Loucy (cell line): ENCODE results near the gene AMN.

Experiments used
- H2AFZ ChIP-seq: fragments of 200-600 bp; sonication (generic); 2 replicates; pipeline ENCODE4 v1.6.0; 2016; ENCODE audit warnings: antibody characterized with exemption, mild to moderate bottlenecking, low read length, moderate library complexity
- H3F3A ChIP-seq: fragments of 200-600 bp; 2 replicates; pipeline ENCODE4 v1.6.0; 2016; ENCODE audit warnings: antibody characterized with exemption, low read depth, mild to moderate bottlenecking
- H3K27me3 ChIP-seq: fragments of 200-600 bp; sonication (generic); 2 replicates; pipeline ENCODE4 v1.6.1; 2014; ENCODE audit warnings: low read length, mild to moderate bottlenecking; ENCODE audit not compliant: insufficient read depth, poor library complexity, severe bottlenecking
- H3K36me3 ChIP-seq: fragments of 200-600 bp; sonication (generic); 2 replicates; pipeline ENCODE4 v1.6.1; 2016; ENCODE audit warnings: low read length; ENCODE audit not compliant: insufficient read depth
- H3K4me1 ChIP-seq: fragments of 200-600 bp; sonication (generic); 2 replicates; pipeline ENCODE4 v1.5.1; 2014; ENCODE audit warnings: low read length, mild to moderate bottlenecking; ENCODE audit not compliant: insufficient read depth, poor library complexity, severe bottlenecking
- H3K4me2 ChIP-seq: fragments of 200-600 bp; sonication (generic); 2 replicates; pipeline ENCODE4 v1.6.0; 2014; ENCODE audit warnings: antibody characterized with exemption, low read length, low read depth, mild to moderate bottlenecking; ENCODE audit not compliant: poor library complexity, severe bottlenecking
- H3K4me3 ChIP-seq: fragments of 200-600 bp; sonication (generic); 2 replicates; pipeline ENCODE4 v1.5.1; 2014; ENCODE audit warnings: low read length, mild to moderate bottlenecking, mixed read lengths; ENCODE audit not compliant: poor library complexity, severe bottlenecking
- H3K79me2 ChIP-seq: fragments of 200-600 bp; sonication (generic); 2 replicates; pipeline ENCODE4 v1.6.1; 2014; ENCODE audit warnings: low read length; ENCODE audit not compliant: insufficient read depth
- H3K9ac ChIP-seq: fragments of 200-600 bp; sonication (generic); 2 replicates; pipeline ENCODE4 v1.6.0; 2014; ENCODE audit warnings: mild to moderate bottlenecking, low read depth, low read length, moderate library complexity; ENCODE audit not compliant: poor library complexity, severe bottlenecking
- H3K9me2 ChIP-seq: fragments of 200-600 bp; sonication (generic); replicated peaks from 2 replicates; pipeline ENCODE4 v1.6.1; 2016; ENCODE audit warnings: low read depth, low read length, mixed read lengths
- H3K9me3 ChIP-seq: fragments of 200-600 bp; sonication (generic); 2 replicates; pipeline ENCODE4 v1.6.1; 2014; ENCODE audit warnings: mild to moderate bottlenecking, antibody characterized with exemption, low read length, low read depth; ENCODE audit not compliant: insufficient read depth
- H4K20me1 ChIP-seq: fragments of 200-600 bp; sonication (generic); 2 replicates; pipeline ENCODE4 v1.6.0; 2014; ENCODE audit warnings: antibody characterized with exemption, low read length, mild to moderate bottlenecking; ENCODE audit not compliant: insufficient read depth, poor library complexity, severe bottlenecking
- EZH2phosphoT487 ChIP-seq: fragments of 200-600 bp; IDR thresholded peaks from 2 replicates; pipeline ENCODE4 v1.6.1; 2018; ENCODE audit warnings: antibody characterized with exemption, mild to moderate bottlenecking, moderate library complexity, borderline replicate concordance
- TF ChIP-seq, protein P1 (sequence below): fragments of 200-600 bp; sonication (generic); conservative IDR thresholded peaks from 2 replicates; pipeline ENCODE4 v1.5.1; 2014; ENCODE audit warnings: mild to moderate bottlenecking, antibody characterized with exemption, low read length

Gene AMN

GRCh38 chr14:102970496-102970895 lies 48.0 kb downstream of the AMN start:
- Histone ChIP-seq H3K9me2 (no peaks in the 10 kb centered on the region), H3F3A (no peaks in the 10 kb centered on the region), H3K4me3 (no peak overlapping the region), H3K27me3 (no peaks in the 10 kb centered on the region), H3K9me3 (no peaks in the 10 kb centered on the region), H3K36me3 (no peaks in the 10 kb centered on the region), H4K20me1 (no peaks in the 10 kb centered on the region), H2AFZ (no peak overlapping the region), H3K9ac (no peak overlapping the region), H3K4me1 (no peaks in the 10 kb centered on the region), H3K4me2 (no peak overlapping the region), H3K79me2 (no peaks in the 10 kb centered on the region)
- no peak for TF ChIP-seq EZH2phosphoT487
- TF ChIP-seq, protein P1, sequence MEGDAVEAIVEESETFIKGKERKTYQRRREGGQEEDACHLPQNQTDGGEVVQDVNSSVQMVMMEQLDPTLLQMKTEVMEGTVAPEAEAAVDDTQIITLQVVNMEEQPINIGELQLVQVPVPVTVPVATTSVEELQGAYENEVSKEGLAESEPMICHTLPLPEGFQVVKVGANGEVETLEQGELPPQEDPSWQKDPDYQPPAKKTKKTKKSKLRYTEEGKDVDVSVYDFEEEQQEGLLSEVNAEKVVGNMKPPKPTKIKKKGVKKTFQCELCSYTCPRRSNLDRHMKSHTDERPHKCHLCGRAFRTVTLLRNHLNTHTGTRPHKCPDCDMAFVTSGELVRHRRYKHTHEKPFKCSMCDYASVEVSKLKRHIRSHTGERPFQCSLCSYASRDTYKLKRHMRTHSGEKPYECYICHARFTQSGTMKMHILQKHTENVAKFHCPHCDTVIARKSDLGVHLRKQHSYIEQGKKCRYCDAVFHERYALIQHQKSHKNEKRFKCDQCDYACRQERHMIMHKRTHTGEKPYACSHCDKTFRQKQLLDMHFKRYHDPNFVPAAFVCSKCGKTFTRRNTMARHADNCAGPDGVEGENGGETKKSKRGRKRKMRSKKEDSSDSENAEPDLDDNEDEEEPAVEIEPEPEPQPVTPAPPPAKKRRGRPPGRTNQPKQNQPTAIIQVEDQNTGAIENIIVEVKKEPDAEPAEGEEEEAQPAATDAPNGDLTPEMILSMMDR, result no peak

- no peak overlapping the region for H3K4me2 ChIP-seq
- no peaks in the 10 kb centered on the region for H3K79me2 ChIP-seq
- no peaks in the 10 kb centered on the region for H3F3A ChIP-seq
- TF ChIP-seq, protein P1, result no peak
- TF ChIP-seq EZH2phosphoT487, result no peak
- no peaks in the 10 kb centered on the region for H3K9me2 ChIP-seq
- no peaks in the 10 kb centered on the region for H3K4me1 ChIP-seq
- H3K9ac ChIP-seq, result no peak overlapping the region
- H4K20me1 ChIP-seq, result no peaks in the 10 kb centered on the region
- H3K4me3 ChIP-seq, result no peak overlapping the region
- H3K36me3 ChIP-seq, result no peaks in the 10 kb centered on the region
- no peaks in the 10 kb centered on the region for H3K9me3 ChIP-seq
- H3K27me3 ChIP-seq, result no peaks in the 10 kb centered on the region
- no peak overlapping the region for H2AFZ ChIP-seq
Observed at GRCh38 chr14:102971314-102971713, 48.9 kb downstream of the AMN start.

- Histone ChIP-seq H3K4me1 (no peaks in the 10 kb centered on the region), H3K79me2 (no peaks in the 10 kb centered on the region), H3K36me3 (no peaks in the 10 kb centered on the region), H3K9ac (no peak overlapping the region), H3K4me2 (no peak overlapping the region), H3K4me3 (no peak overlapping the region), H3K9me2 (no peaks in the 10 kb centered on the region), H2AFZ (no peak overlapping the region), H4K20me1 (no peaks in the 10 kb centered on the region), H3K9me3 (no peaks in the 10 kb centered on the region), H3F3A (no peaks in the 10 kb centered on the region), H3K27me3 (no peaks in the 10 kb centered on the region)
- TF ChIP-seq, protein P1, result no peak
- no peak for TF ChIP-seq EZH2phosphoT487
Observed at GRCh38 chr14:102971836-102972606, 49.6 kb downstream of the AMN start.
